Medulla oblongata (tissue), 1 donor: ENCODE data around the gene ATP6V1G2.

Experiments used
- DNase-seq: peaks from one replicate; pipeline ENCODE4 v3.0.0-alpha.2; 2015; ENCODE audit errors: extremely low spot score

The ATP6V1G2 gene

DNA sequence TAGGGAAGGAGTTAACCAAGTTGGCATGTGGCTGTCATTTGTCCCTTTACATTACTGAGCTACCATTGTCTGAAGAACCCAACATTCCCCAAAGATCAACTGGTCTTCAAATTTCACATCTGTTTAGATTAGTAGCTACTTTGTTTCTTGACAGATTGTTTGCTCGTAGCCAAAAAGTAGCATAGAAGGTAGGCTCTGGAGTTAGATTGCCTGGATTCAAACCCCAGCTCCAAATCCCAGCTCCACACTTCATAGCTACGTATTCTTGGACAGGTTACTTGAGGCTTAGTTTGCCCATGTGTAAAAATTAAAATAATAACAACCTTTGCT is 2.1 kb upstream of the ATP6V1G2 start:
- DNase-seq = no peak

DNA sequence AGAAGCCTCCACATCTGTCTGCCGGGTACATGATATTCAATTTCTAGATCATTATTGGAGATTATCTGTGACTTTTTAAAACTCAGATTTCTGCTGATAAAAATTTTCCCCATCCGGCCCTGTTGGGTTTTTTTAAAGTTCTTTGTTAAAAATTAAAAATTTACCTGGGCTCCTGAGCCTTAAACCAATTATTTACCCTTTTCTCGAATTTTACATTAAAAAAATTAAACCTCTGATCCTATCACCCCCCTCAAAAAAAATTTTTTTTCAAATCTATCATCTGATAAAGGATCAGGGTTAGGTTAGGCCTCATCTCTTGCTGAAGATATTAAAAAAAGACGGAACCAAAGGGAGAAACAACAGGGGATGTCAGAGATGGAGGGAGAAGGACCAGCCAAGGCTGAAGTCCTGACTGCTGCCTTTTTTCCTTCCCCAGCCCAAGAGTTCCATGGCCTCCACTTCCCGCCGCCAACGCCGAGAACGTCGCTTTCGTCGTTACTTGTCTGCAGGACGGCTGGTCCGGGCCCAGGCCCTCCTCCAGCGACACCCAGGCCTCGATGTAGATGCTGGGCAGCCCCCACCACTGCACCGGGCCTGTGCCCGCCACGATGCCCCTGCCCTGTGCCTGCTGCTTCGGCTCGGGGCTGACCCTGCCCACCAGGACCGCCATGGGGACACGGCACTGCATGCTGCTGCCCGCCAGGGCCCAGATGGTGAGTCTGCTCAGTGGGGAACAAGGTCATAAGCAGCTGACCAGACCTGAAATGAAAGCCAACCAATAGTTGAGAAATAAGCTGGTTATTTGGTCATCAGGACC is 1.5 kb upstream of the ATP6V1G2 start:
- no peak for DNase-seq

DNA sequence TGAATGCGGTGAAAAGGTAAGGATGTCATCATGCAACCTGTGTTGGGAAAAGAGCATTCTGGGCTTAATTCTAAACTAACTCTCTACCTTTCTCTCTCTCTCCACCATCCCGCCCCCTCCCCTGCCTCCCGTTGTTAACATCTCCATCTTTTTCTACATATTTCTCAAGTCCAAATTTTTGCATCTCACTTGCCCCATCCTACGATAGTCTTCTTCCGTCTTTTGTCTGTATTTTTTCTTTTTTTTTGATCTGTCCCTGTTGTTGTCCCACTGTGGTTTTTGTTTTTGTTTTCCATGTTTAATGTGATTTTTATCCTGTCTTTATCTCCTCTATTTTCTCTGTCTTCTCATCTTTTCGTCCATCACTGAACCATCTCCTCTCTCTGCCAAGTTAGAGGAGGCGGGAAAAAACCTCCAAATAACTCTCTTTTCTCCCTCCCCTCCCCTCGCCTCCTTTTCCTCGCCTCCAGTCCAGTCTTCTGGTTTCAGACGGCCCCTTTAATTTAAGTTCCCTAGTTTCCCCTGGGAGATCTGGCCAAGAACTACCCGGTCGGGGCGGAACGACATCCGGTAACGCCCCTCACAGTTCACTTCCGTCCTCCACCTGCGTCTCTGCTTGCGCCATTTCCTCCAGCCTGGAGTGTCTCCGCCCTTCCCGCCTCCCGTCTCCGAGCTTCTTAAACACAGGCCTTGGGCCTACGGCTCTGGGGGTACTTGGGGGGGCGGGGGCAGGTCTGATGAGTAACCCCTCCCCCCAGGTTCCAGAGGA is 734 bp upstream of the ATP6V1G2 start, which contains the start of gene NFKBIL1:
NFKBIL1 (plus strand) TSS at position 651 of the 769 bp plus-strand sequence; CDS start at position 738, 87 bp downstream.
- DNase-seq = peak; percentile 98

DNA sequence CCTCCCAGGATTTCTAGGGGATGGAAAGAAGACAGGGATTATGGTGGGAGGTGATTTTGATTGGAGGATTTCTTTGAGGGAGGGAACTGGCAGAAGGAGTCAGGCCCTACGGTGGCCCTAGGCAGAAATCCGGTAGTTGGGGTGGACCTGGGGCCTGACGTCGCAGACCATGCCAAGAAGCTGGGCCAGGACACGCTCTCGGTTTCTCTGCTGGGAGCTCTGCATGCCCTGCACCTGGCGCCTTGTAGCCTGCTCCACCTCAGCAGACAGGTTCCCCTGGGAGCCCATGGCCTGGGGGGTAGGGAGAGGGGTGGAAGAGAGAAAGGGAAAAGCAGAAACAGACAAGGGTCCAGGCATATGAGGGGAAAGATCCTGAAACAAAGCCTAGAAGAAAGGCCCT is 1.1 kb downstream of the ATP6V1G2 start:
- no peak for DNase-seq

DNA sequence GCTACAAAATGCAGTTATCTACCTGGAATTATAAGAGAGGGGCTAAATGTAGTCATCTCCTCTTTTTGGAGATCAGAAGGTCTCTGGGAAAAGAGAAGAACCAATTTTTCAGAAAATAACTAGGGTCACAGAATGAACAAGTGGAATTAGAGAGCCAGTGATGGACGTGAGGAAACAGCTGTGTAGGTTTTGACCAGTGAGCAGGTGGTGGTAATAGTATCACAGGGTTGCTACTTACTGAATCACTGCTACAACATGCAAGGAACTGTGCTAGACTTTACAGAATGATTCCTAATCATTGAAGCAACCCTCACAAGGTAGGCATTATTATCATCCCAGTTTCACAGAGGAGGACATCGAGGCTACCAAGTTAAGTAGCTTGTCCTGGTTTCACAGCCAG is 1.7 kb downstream of the ATP6V1G2 start:
- no peak for DNase-seq

DNA sequence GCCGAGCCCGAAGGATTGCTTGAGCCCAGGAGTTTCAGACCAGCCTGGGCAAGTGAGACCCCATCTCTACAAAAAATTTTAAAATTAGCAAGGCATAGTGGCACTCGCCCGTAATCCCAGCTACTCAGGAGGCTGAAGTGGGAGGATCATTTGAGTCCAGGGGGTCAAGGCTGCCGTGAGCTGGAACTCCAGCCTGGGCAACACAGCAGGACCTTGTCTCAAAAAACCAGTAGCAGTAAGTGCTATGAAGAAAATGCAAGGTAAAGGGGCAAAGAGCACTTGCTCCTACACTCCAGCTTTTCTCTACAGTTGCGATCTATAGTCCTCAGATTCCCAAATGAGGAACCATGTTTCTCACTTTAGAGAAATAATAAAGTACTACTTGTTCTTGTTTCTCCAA is 2.8 kb downstream of the ATP6V1G2 start:
- DNase-seq = no peak

DNA sequence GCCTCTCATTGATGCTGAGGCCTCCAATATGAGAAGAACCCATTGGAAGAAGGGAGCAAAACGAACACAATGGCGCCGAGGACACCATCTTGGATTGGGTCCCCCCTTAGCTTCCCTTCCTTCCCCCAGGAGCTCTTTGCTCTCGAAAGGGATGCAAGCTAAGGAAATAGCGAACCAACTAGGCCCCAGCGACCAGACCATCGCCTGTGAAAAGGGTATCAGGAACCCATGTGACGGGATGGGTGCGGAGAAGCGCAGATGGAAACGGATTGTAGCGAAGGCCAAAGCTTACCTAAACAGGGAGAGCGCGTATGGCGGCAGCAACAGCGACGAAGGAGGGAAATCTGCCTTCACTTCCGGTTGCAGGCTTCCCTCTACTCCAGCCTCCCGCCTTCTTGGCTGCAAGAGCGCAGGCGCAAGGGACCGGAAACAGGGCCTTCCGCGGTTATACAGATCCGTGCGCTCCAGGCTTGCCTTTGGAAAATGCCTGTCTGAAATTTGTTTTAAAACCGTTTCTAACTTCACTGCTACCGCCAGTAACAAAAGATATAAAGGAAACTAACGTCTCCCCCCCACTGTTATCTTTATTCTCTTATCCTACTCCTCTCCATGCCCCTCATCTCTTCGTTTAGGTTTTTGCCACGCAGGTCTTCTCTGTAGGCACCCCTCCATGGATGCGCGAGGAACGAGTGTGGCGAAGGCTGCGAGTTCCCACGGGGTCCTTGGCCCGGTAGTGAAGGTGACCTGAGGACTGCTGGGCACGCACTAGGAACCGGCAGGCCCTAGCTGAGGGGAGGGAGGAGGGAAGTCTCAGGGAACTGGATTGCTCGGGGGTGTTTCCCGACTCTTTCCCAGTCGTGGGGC is 4.5 kb downstream of the ATP6V1G2 start, which contains the start of gene DDX39B:
DDX39B (minus strand) TSS at position 346 of the 864 bp plus-strand sequence. CDS start 1,471 bp downstream, outside the sequence.
- DNase-seq = peak; percentile 99

DNA sequence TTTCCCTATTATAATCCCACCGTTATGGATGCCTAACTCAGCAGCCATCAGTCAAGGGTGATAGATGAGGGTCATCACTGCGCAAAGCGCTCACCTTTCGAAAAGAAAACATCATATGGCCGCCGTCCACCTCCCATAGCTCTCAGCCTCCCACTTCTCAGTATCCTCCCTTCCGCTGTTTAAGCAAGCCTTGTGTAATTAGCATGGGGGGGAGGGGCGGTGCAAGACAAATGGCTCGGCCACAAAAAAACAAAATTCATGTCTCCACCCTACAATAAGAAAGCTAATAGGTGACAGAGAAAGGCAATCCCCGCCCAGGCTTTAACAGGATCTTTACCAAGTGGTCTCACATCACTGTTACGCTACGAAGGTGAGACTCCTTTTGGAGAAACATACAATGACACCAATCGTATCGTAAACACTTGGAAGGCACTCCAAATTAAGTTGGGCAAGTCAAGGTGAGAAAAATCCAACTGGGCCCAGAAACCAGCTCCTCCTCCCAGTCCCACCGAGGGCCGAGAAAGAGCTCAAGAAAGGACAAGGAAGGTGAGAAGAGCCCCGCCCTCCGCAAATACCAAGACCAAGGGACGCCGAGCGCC is 5.2 kb downstream of the ATP6V1G2 start:
- DNase-seq = peak; percentile 42

DNA sequence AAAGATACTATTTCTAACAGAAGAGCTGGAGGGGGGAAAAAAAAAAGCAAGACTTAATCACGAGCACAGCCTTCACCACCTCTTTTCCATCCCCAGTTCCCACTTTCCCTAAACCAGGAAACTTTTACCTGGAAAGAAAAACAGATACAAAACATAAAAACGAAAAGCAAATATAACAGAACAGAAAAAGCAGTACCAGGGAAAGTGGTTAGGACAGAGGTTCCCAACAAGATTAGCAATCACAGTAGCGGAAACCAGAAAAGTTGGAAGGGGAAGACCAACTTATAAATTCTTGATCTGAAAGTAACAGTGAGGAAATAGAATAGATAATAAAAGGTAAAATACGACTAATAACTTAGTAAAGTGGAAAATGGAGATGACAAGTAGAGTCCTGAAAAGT is 5.8 kb downstream of the ATP6V1G2 start:
- no peak for DNase-seq

DNA sequence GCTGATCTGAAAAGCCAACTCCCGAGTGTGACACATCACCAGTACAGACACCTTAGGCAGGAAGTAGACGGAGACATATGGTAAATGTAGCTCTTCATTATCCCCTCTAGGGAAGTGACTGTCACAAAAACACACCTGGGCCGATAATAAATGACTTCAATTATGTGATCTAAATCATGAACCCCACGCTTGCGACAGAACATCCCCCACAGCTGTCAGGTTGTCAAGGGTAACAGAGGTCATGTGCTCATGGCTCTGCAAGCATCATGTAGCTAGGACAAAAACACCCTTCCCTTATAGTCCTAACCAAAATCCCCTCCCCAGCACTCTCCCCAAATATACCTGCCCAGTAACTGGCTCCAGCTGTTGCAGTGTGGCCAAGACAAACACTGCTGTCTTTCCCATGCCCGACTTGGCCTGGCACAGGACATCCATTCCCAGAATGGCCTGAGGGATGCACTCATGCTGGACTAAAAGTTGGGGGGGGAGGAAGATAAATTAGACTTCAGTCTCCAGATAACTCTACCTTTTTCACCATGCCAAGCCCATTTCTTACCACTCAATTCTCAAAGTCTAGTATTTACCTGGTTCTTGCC is 7.5 kb downstream of the ATP6V1G2 start:
- DNase-seq = no peak

DNA sequence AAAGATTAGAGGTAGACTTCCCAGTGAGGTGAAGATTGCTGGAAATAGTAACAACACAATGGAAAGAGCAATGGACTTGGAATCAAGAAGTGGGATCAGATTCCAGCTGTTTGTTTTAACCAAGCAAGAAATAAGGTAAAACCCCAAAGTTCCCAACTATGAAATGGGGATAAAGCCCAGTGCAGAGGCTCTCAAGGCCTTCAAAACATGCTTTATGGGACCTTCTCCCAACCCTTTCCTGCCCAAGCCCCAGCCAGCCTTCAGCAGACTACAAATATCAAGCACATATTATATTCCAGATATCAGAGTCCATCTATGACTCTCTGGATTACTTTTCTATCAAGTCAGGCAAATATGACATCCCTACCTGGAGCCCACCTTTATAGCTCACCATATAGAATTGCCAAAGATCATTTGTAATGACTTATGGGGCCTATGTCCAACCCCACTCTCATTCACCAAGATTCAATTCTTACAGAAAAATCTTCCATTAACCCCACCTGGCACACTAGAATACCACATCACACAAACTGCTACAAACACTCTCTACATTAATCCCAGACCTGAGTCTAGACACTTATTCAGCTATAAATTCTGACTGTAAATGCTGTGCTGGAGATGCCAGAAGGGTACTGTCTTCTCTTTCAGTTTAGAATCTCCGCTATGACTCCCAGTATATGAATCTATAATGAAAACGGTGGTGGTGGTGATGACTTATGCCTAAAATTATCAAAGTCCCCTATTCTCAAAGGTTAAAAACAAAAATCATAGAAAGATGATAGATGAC is 10.7 kb downstream of the ATP6V1G2 start:
- DNase-seq = no peak

DNA sequence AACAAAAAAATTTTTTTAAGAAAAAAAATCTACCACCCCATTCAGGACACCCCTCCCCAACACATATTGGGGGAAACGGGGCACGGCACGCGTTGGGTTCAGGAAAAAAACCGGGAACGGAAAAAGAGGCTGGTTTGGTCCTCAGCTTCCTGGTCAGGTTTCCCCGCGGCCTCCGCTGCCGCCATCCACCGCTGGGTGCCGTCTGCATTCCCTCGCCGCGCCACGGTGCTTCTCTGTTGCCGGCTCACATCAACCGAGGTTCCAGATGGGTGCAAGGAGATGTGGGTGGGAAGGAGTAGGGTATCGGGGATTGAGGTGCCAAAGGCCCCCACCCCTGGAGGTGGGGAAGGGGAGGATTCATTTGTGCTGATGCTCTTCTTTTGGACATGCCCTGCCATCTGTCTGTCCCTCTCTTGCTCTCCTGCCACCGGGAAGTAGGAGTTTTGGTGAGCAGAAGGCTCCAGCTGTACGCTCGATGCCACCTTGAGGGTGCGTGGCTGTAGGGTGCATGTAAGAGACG is 11.8 kb downstream of the ATP6V1G2 start:
- no peak for DNase-seq

DNA sequence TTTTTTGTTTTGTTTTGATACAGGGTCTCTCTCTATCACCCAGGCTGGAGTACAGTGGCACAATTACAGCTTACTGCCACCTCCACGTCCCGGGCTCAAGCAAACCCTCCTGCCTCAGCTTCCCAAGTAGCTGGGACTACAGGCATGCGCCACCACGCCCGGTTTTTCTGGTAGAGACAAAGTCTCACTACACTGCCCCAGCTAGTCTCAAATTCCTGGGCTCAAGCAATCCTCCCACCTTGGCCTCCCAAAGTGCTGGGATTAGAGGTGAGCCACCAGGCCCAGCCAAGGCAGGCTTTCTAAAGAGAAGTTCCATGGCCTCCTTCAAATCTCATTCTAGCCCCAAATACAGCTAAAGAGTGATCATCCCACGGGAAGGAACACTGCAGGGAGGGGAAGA is 12.4 kb downstream of the ATP6V1G2 start:
- DNase-seq = no peak

DNA sequence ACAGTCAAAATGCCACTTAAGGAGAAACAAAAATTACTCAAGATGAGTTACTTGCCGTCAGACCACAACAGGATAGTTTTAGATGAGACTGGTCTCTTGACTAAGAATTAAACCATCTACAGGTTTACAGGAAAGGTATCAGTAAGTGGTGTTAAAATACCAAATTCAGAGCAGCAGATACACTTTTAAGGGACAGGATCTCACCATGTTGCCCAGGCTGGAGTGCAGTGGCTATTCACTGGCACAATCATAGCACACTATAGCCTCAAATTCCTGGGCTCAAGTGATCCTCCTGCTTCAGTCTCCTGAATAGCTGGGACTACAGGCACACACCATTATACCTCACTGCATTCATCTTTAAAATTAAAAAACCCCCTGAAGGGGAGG is 13.0 kb downstream of the ATP6V1G2 start:
- no peak for DNase-seq

DNA sequence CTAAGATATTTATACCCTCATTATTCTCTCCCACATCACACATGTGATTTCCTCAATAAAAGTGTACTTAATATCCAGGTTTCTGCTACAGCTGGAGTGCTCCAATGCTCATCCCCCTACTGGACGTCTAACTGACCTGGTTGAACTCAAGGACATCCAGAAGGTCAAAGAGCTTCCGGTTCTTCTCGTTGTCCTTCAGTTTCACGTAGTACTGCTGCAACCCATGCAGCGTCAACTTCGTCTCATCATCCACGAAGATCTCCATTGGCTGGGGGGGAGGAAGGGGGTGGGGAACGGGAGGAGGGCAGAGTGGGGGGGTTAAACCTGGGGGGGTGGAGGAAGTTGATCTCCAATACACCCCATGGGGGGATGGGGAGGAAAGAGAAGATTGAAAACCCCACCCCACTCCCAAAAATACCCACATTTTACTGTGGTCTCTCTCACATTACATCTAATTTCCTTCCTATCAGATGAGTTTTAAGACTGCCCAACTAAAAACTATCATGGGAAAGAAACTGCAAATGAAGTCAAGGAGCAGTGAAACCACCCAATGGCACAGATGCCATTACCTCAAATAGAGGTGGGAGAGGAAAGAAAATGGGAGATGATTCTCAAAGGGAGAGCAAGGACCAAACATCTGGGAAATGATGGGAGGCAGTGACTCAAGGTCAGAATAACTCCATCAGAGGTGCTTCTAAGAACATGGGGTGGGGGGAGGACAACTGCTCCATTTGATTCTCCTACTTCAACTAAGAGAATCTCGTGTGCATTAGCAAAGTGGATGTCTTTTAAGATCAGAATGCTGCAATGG is 13.6 kb downstream of the ATP6V1G2 start:
- no peak for DNase-seq

DNA sequence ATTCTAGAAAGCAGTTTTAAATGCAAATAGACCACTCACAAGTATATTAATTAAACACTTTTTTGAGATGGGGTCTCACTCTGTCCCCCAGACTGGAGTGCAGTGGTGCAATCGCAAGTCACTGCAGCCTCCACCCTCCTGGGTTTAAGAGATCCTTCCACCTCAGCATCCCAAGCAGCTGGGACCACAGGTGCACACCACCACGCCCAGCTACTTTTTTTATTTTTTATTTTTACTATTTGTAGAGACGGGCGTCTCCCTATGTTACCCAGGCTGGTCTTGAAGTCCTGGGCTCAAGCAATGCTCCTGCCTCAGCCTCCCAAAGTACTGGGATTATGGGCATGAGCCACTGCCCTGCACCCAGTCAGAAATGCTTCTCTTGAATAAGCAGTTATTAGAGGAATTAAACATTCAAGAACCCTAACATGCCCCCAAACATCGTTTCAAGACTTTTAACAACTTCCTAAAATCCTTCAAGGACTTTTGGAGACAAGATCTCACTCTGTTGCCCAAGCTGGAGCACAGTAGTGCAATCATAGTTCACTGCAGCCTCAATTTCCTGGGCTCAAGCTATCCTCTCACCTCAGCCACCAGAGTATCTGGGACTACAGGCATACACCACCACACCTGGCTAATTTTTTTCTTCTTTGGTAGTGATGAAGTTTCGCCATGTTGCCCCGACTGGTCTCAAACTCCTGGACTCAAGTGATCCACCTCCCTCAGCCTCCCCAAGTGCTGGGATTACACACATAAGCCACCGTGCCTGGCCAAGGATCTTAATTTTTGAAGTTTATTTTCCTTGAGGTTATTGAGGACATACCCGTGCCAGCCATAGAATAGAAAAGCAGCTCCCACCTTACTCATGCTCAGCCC is 14.4 kb downstream of the ATP6V1G2 start:
- DNase-seq = no peak

DNA sequence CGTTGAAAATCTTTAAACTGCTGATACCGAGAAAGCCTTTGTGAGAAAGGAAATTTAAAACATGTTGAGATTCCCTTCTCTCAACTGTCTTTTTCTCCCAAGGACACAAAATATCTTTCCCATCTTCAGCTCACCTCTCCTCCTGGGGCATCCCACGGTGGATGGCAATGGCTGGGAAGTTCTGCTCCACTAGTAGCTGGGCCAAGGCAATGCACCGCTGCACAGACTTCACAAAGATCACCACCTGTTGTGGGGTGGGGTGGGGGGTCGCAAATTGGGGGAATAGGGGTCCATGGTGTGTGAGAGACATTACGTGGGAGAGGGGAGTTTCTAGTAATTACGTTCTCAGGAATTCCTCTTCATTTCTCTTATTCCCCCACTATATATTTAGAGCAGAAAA is 15.2 kb downstream of the ATP6V1G2 start:
- DNase-seq = no peak

DNA sequence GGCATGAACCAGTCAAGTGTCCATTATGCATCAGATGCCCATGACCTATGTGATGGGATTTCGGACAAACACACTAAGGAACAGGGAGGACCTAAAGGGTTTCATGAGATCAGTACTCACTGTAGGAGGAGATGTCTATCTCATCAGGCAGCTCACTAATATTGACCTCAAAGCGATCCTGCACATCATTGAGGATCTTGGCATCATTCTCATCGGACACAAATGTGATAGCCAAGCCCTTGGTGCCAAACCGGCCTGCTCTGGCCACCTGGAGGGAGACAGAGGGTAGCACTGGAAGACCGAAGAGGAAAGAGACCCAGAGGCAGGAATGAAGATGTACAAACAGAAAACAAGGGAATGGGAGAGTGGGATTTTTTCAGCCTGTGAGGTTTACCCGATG is 15.7 kb downstream of the ATP6V1G2 start:
- no peak for DNase-seq
